Measurements from ENCODE around the gene ZNF500.
A peak's percentile ranks its signal among the peaks of the same experiment; 100 is the strongest.

Gene ZNF500

DNA sequence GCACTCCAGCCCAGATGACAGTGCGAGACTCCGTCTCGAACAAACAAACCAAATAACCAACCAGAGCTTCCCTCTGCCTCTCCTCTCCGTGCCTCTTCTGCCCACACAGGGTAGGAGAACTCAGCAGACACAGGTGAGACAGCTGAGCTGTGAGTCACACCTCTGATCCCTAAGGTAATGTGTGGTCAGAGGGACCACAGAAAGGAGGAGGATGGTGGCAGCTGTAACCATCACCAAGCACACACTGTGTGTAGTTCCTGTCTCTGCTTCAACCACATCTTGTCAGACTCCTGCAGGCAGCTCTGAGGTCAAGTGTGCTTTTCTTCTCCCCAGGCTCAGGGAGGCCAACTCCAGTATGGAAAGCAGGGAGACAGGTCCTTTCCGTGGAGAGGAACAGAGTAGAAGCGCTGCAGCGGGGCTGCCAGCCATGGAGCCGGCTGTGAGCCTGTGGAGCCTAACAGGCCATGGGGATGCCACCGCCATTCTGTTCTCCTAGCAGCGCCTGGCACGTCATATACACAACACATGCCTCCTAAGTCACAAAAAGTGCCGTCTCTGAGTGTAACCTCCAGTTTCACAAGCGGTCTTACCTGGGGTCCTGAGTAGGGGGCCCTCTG is 66.5 kb downstream of the ZNF500 start:
- no peaks in the 10 kb centered on the region for H3K27me3 ChIP-seq (ENCODE audit: insufficient read depth, poor library complexity, severe bottlenecking)
- no peaks in the 10 kb centered on the region for H3K4me1 ChIP-seq (ENCODE audit: insufficient read depth, poor library complexity, severe bottlenecking)
- no peak for TF ChIP-seq CTCF (IDR thresholded peaks at IDR 0.05; ENCODE audit: poor library complexity, severe bottlenecking)
- no peak overlapping the region for H3K27ac ChIP-seq (ENCODE audit: poor library complexity, severe bottlenecking)
- no peak overlapping the region for H3K4me3 ChIP-seq (ENCODE audit: severe bottlenecking)
- H3K9me3 ChIP-seq (ENCODE audit: severe bottlenecking) = no peaks in the 10 kb centered on the region
- DNase-seq (ENCODE audit: low spot score) = no peak
- H3K36me3 ChIP-seq (ENCODE audit: low read depth) = peaks cover 54% of the 10 kb centered on the region
- peak; percentile 22; the same call in 1 of the 3 replicates for ATAC-seq (ENCODE audit: low read depth)

GRCh38 chr16:4699046-4699556 is 67.9 kb downstream of the ZNF500 start:
- no peak overlapping the region for H3K4me3 ChIP-seq (ENCODE audit: severe bottlenecking)
- DNase-seq (ENCODE audit: low spot score) = peak; percentile 60
- H3K36me3 ChIP-seq (ENCODE audit: low read depth) = peaks cover 51% of the 10 kb centered on the region
- no peaks in the 10 kb centered on the region for H3K9me3 ChIP-seq (ENCODE audit: severe bottlenecking)
- ATAC-seq (ENCODE audit: low read depth) = no peak
- no peaks in the 10 kb centered on the region for H3K27me3 ChIP-seq (ENCODE audit: insufficient read depth, poor library complexity, severe bottlenecking)
- H3K4me1 ChIP-seq (ENCODE audit: insufficient read depth, poor library complexity, severe bottlenecking) = no peaks in the 10 kb centered on the region
- no peak for TF ChIP-seq CTCF (IDR thresholded peaks at IDR 0.05; ENCODE audit: poor library complexity, severe bottlenecking)
- H3K27ac ChIP-seq (ENCODE audit: poor library complexity, severe bottlenecking) = no peak overlapping the region

DNA sequence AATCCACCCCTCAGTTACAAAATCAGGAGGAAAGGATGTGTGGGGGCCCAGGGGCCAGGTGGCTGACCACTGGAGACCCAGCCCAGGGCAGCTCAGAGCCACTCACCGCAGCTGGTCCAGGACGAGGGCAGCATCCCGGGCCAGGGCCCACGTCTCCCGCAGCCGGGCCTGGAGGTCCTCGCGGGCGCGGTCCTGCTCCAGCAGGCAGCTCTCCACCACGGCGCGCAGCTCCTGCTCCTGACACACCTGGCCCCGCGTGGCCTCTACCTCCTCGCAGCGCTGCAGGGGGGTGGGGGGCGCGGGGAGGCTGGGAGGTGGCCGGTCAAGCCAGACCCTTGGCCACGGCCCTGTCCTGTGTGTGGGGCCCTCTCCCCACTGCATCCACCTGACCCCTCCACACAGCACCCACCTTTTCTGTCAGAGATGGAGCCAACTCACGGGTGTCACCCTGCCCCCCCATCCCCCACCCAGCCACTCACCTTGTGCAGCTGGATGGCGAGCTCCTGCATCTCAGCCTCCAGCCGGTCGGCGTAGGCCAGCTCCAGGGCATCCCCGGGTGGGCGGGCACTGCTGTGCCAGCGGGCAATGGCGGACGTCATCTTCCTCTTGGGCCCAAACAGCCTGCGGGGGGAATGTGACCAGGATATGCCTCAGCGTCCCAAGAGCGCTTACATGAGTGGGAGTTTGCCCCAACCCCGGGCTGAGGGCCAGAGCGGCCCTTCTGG is 68.5 kb downstream of the ZNF500 start:
- no peak for TF ChIP-seq CTCF (IDR thresholded peaks at IDR 0.05; ENCODE audit: poor library complexity, severe bottlenecking)
- H3K27ac ChIP-seq (ENCODE audit: poor library complexity, severe bottlenecking) = no peak overlapping the region
- no peak for ATAC-seq (ENCODE audit: low read depth)

More for the DNA sequence above, 68.5 kb downstream of the ZNF500 start:
- Histone ChIP-seq H3K4me3 (ENCODE audit: severe bottlenecking) (no peak overlapping the region), H3K27me3 (ENCODE audit: insufficient read depth, poor library complexity, severe bottlenecking) (no peaks in the 10 kb centered on the region), H3K9me3 (ENCODE audit: severe bottlenecking) (no peaks in the 10 kb centered on the region), H3K36me3 (ENCODE audit: low read depth) (peaks cover 47% of the 10 kb centered on the region), H3K4me1 (ENCODE audit: insufficient read depth, poor library complexity, severe bottlenecking) (no peaks in the 10 kb centered on the region)
- DNase-seq (ENCODE audit: low spot score) = peak; percentile 66
